Stimulated activated CD8-positive, alpha-beta memory T cell treated with anti-CD3 and anti-CD28 coated beads, Interleukin-12 subunit alpha, Interleukin-12 subunit beta, amount 100 ng/mL, for 1 hour (primary cell): ENCODE data around the gene AUTS2.
"Not testable (repeated sequence)": the region's sequence is repeated elsewhere in the genome, so short reads cannot be mapped to it uniquely, and the experiment has no call there.

Experiments used
- DNase-seq: peaks from one replicate; pipeline ENCODE4 v3.0.0-alpha.2; 2020; ENCODE audit warnings: low read depth

The AUTS2 gene

GRCh38 chr7:70723339-70723738, 1125.1 kb downstream of the AUTS2 start:
- no peak for DNase-seq

- no peak for DNase-seq
These were observed 1127.2 kb downstream of the AUTS2 start for GRCh38 chr7:70725448-70725847.

- no peak for DNase-seq
These were observed 1128.0 kb downstream of the AUTS2 start for GRCh38 chr7:70726294-70726693.

DNA sequence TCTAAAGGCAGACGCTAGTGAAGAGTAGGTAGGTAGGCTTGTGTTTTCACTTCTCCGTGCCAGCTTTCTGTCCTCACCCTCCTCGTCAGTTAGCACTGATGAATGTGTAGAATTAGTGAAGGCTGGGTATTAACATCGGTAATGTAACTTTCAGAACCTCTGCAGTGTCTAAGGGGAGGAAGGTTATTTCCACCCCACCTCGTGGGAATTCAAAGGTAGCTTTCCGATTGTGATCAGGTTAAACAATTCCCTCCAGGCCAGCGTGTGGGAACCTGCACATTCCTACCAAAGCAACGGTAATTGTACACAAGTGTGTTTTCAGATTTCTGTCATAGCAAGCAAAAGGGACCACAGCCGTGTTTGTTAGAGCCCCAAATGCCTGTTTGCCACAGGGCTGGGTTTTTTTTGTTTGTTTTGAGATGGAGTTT, 1128.7 kb downstream of the AUTS2 start:
- DNase-seq, result no peak

- no peak for DNase-seq
These were observed 1129.6 kb downstream of the AUTS2 start for GRCh38 chr7:70727861-70728260.

DNA sequence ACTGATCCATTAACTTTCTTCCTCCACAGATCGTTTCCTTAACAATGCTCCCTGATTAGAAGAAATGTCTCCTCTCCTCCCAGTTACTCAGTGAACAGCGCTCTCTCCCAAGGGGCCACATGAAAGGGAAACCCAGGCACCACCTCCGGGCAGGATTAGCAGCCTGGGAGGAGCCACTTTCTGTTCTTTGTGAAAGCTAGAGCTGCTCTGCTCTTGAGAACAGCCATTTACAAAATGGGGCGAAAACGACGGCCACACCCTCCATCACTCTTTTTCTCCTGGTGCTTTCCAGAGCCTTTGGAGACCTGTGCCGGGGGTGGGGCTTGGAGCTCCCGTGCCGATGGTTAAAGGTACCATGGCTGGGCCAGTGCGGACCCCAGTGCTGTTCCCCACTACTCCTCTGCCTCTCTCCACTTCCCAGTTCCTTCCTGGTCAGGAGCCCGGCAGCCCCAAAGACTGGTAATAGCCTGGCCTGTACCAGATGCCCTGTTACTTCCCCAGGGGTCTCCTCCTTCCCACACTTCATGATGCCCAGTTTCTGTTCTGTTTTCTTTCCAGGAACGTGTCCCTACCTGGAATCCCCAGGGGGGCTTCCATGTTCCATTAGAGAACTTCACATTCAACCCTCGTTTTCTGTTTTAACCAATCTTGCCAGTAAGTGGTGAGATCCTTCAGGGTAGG, 1130.7 kb downstream of the AUTS2 start:
- no peak for DNase-seq

DNA sequence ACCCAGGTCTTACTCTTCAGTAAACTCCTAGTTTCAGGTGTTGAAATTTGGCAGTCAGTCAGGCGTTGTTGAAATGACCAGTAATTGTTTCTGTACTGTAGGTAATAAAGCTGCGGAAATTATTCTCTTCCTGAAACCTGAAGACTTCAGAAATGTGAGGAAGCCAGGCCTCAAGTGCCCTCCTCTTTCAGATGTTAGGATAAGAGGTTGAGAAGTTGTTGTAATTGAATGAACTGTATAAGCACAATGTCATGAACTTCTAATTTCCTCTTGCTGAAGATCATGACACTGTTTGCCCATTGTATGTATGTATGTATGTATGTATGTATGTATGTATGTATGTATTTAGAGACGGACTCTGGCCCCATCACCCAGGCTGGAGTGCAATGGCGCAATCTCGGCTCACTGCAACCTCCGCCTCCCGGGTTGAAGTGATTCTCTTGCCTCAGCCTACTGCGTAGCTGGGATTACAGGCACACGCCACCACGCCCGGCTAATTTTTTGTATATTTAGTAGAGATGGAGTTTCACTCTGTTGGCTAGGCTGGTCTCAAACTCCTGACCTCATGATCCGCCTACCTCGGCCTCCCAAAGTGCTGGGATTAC, 1131.4 kb downstream of the AUTS2 start:
- not testable (repeated sequence) for DNase-seq

DNA sequence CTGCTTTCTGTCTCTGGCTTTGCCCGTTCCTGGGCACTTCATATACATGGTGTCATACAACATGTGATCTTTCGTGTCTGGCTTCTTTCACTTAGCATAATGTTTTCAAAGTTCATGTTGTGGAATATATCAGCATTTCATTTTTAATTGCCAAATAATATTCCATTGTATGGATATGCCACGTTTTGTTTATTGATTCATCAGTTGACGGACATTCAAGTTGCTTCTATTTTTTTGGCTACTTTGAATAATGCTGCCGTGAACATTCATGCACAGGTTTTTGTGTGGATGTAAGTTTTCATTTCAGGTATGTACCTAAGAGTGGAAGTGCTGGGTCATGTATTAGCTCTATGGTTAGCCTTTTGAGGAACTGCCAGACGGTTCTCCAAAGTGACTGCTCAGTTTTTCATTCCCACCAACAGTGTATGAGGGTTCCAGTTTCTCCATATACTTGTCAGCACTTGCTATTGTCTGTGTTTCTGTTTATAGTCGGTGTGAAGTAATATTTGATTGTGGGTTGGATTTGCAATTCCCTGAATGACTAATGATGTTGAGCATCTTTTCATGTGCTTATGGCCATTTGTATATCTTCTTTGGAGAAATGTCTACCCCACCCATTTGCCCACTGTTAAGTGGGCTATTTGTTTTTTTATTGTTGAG, 1132.3 kb downstream of the AUTS2 start:
- DNase-seq, result no peak

- DNase-seq, result no peak
These were observed 1134.8 kb downstream of the AUTS2 start for GRCh38 chr7:70733090-70733489.

- DNase-seq, result no peak
These were observed 1136.1 kb downstream of the AUTS2 start for GRCh38 chr7:70734411-70734810.

GRCh38 chr7:70735313-70735712, 1137.0 kb downstream of the AUTS2 start:
- no peak for DNase-seq

DNA sequence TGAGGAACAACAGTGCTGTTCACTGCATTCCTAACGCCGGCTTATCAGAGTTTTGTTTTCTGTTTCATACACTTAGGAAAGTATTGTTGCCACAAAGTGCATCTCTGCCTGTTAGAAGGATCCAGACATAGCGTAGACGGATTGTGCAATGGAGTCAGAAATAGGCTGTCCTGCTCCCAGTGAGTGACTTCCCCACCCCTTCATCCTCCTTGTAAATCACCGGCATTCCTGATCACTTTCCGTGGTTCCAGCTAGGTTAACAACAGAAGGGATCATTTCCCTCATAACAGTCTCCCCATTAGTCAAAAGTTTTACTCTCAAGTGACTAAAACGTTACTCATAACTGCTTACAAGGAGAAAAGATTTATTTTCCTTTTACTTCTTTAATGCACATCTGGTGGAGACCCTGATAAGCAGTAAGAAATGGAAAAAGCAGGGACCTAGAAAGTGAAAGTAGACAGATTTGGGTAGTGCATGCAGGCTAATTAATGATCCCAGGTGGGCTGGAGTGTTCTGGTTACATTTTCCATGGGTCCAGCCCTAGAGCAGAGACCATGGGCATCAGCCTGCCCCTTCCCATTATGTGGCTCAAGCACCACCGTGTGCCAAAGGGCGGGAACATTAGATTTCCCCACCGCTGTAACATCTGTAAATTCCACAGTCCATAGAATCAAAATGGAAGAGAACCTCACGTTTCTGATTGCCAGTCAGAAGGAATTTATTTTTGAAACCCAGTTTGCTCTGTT, 1138.6 kb downstream of the AUTS2 start:
- no peak for DNase-seq

- no peak for DNase-seq
These were observed 1140.0 kb downstream of the AUTS2 start for GRCh38 chr7:70738151-70738885.

- no peak for DNase-seq
These were observed 1141.5 kb downstream of the AUTS2 start for GRCh38 chr7:70739646-70740210.

- DNase-seq, result no peak
These were observed 1143.4 kb downstream of the AUTS2 start for GRCh38 chr7:70741666-70742065.

DNA sequence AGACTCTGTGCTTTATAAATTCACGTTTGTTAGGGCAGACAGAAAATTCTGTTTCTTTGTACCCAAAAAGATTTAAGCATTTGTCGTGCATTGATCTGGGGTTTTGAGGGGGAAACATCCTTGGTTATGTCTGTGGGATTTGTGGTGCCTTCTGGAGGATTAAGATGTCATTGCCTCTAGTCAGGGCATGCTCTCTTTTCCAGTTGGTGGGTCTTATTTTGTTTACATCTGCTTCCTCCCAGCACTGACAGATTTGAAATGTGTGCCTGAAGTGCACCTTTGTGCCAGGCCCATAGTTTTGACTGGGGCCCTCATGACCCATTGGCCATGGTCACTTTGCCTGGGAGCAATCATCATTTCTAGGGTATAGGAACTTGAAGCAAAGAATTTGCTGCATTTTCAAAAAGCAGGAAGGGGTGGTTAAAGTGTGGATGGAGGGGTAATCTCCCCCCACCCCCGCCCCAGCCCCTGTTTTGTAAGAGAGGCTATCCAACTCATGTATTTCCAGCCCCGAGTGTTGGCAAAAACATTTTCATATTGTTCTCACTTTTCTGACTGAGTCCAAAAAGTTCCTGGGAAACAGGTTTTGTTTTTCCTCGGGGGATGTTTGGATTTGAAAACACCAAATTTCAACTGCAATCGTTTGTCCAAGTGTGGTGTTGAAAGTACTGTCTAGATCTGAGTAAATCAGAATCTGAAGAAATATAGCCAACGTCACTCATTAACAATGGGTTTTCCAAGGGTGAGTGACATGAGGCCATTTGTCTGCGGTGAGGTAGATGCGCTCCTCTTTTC, 1145.5 kb downstream of the AUTS2 start:
- no peak for DNase-seq

DNA sequence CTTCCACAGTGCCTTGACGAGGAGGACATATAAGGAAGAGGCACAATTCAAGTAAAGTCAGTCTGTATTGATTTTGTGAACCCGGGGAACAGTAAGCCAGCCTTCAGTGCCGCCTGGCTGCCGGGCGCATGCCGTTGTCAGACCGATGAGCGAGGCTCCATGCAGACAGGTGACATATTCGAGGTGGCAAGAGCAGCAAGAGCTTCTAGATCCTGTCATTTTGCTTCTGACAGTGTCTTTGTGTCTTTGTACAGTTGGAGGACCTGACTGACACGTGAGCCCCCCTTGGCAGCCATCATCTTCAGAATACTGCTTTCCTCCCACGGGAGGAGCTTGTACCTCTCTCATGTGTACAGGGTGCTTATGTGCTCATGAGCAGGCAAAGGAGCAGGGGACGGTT, 1146.2 kb downstream of the AUTS2 start:
- DNase-seq, result no peak

DNA sequence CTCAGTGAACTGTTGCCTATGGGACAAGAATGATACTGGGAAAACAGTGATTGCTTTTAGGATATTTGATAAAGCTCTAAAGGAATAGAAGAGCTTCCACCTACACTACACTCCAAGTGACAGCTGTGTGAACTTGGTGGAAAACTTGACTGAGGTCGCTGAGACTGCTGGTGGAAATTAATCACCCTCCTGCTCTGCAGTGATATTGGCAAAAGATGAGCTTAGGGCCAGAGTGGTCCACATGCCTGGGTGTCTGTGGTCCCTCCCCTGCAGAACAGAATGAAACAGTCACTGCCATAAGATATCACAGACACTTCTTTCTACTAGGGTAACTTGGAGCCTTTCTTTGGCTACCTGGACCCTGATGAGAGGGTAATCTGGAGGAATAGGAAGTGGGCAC, 1151.6 kb downstream of the AUTS2 start:
- no peak for DNase-seq

GRCh38 chr7:70751895-70752294, 1153.6 kb downstream of the AUTS2 start:
- DNase-seq, result no peak

- no peak for DNase-seq
These were observed 1154.5 kb downstream of the AUTS2 start for GRCh38 chr7:70752794-70753241.

GRCh38 chr7:70756789-70757188, 1158.5 kb downstream of the AUTS2 start:
- no peak for DNase-seq
